Keratinocyte (primary cell): ENCODE results near the gene CCDC149. TPM values are rescaled to one million over a fixed set of nuclear protein-coding genes. Genes with fewer than 3 reads are reported as not detected.

ENCODE experiments used
- DNase-seq: peaks from one replicate; pipeline ENCODE4 v3.0.0-alpha.2; 2011; ENCODE audit warnings: low read depth, missing footprints, low spot score
- FAIRE-seq: peaks from 2 replicates; lab custom pipeline; 2011; peaks lifted over from hg19 to GRCh38; lab: Jason Lieb, UNC
- H2AFZ ChIP-seq: 2 replicates; pipeline ENCODE4 v1.6.0; 2012; ENCODE audit warnings: low read length, control low read depth, inconsistent platforms; ENCODE audit not compliant: control insufficient read depth
- H3K27ac ChIP-seq: 2 replicates; pipeline ENCODE4 v1.5.1; 2011; ENCODE audit warnings: low read length; ENCODE audit not compliant: control insufficient read depth, insufficient read depth
- H3K27me3 ChIP-seq: 3 replicates; pipeline ENCODE4 v1.6.0; 2011; ENCODE audit warnings: low read length; ENCODE audit not compliant: control insufficient read depth, insufficient read depth; ENCODE audit errors: extremely low read depth
- H3K36me3 ChIP-seq, 2 experiments: 2 replicates in 1 of 2; 3 replicates in 1 of 2; pipeline ENCODE4 v1.5.1; 2011; ENCODE audit warnings: low read length in 2 of 2, mild to moderate bottlenecking in 1 of 2; ENCODE audit not compliant: control insufficient read depth in 2 of 2, insufficient read depth in 2 of 2; ENCODE audit errors: extremely low read depth in 1 of 2
- H3K4me1 ChIP-seq: 3 replicates; pipeline ENCODE4 v1.5.1; 2011; ENCODE audit warnings: low read length; ENCODE audit not compliant: control insufficient read depth, insufficient read depth; ENCODE audit errors: extremely low read depth
- H3K4me2 ChIP-seq: 3 replicates; pipeline ENCODE4 v1.6.0; 2011; ENCODE audit warnings: low read depth, low read length; ENCODE audit not compliant: control insufficient read depth, insufficient read depth; ENCODE audit errors: extremely low read depth
- H3K4me3 ChIP-seq, 3 experiments: fragments of 200-600 bp in 1 of 3; sonication (generic) in 1 of 3; 2 replicates in 2 of 3; 3 replicates in 1 of 3; pipeline ENCODE4 v1.5.1; 2011 to 2016; ENCODE audit warnings: low read length in 3 of 3, mild to moderate bottlenecking in 3 of 3, control low read depth in 2 of 3, inconsistent platforms in 1 of 3, low read depth in 1 of 3, mixed read lengths in 1 of 3, mixed run types in 1 of 3, moderate library complexity in 1 of 3; ENCODE audit not compliant: control insufficient read depth in 2 of 3, insufficient read depth in 2 of 3; ENCODE audit errors: extremely low read depth in 1 of 3
- H3K79me2 ChIP-seq: 2 replicates; pipeline ENCODE4 v1.6.0; 2012; ENCODE audit warnings: low read length; ENCODE audit not compliant: control insufficient read depth, insufficient read depth
- H3K9ac ChIP-seq: 3 replicates; pipeline ENCODE4 v1.6.0; 2011; ENCODE audit warnings: low read length; ENCODE audit not compliant: control insufficient read depth, insufficient read depth; ENCODE audit errors: extremely low read depth
- H3K9me1 ChIP-seq: 3 replicates; pipeline ENCODE4 v1.6.0; 2011; ENCODE audit warnings: low read length; ENCODE audit not compliant: control insufficient read depth, insufficient read depth; ENCODE audit errors: extremely low read depth
- H3K9me3 ChIP-seq: 2 replicates; pipeline ENCODE4 v1.5.1; 2012; ENCODE audit warnings: low read depth, low read length; ENCODE audit not compliant: control insufficient read depth
- H4K20me1 ChIP-seq: 3 replicates; pipeline ENCODE4 v1.6.0; 2011; ENCODE audit warnings: low read length; ENCODE audit not compliant: control insufficient read depth, insufficient read depth; ENCODE audit errors: extremely low read depth
- EZH2 ChIP-seq: IDR thresholded peaks from one replicate; pipeline ENCODE4 v1.6.1; 2012; ENCODE audit warnings: inconsistent platforms, mild to moderate bottlenecking, low read length, moderate library complexity
- dilution Hi-C: fragments of 300-500 bp; cut with MboI; formaldehyde crosslinking; loops from one replicate; pipeline ENCODE4 v1.7.0; 2020; ENCODE audit warnings: low sequenced_read_pairs; ENCODE audit not compliant: extremely low pct_ligation_motif_present
- polyA plus RNA-seq, 5 experiments: library from polyadenylated mRNA; depleted of rRNA in 3 of 5; stranded (reverse) in 3 of 5; stranded (forward) in 1 of 5; unstranded in 1 of 5; fragments of >200 nt; gene quantifications; 1 replicate in 1 of 5; 2 replicates in 3 of 5; 3 replicates in 1 of 5; pipeline versions ENCODE4 v1.2.1 to v1.2.3, GENCODE V29; 2011 to 2012; ENCODE audit warnings: missing spikeins in 2 of 5, low read depth in 1 of 5, low replicate concordance in 1 of 5
- TF ChIP-seq, protein P1 (sequence below), 3 experiments: IDR thresholded peaks in 1 of 3; conservative IDR thresholded peaks in 1 of 3; optimal IDR thresholded peaks in 1 of 3; 2 replicates in 2 of 3; 3 replicates in 1 of 3; pipeline versions ENCODE3 to v1.5.1; 2011; ENCODE audit warnings: low read length in 3 of 3, mild to moderate bottlenecking in 3 of 3, moderate library complexity in 2 of 3, control low read depth in 1 of 3, inconsistent platforms in 1 of 3; ENCODE audit not compliant: insufficient read depth in 2 of 3; ENCODE audit errors: extremely low read depth in 1 of 3

CCDC149 gene
- polyA plus RNA-seq, 1 donor (not counting 4 experiments of a cell fraction or from before 2014, with no cell fraction given), result 2.1 TPM

DNA sequence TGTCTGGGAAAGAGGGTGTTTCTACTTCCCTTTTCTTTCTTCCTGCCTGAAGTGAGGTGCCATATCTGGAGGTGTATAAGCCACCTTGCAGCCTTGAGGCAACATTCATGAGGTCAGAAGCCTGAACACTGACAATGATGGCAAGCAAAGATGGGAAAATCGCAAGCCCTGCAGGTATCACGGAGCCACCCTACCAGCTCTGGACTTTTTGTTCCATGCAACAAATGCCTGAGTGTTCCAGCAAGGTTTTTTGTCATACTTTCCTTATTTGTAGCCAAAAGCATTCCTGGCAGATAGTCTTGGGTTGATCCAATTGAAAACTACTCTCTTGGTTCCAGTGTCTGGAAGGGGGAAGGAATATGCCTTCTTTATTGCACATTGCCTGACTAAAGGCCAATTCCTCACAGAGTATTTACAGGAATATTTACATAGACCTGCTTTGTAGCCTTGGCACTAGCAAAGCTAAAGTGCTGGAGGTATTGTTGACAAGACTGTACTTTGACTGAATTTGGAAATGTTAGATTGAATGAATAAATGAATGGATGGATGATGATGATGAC lies 131.8 kb downstream of the CCDC149 start:
- Histone ChIP-seq H3K27ac (no peak overlapping the region), H3K79me2 (no peaks in the 10 kb centered on the region), H2AFZ (no peak overlapping the region), H3K4me1 (no peaks in the 10 kb centered on the region), H3K4me3 (no peak overlapping the region), H4K20me1 (no peaks in the 10 kb centered on the region), H3K27me3 (no peaks in the 10 kb centered on the region), H3K36me3 (no peaks in the 10 kb centered on the region), H3K9ac (no peak overlapping the region), H3K9me1 (no peaks in the 10 kb centered on the region), H3K4me2 (no peak overlapping the region), H3K9me3 (no peaks in the 10 kb centered on the region)
- DNase-seq, result no peak
- FAIRE-seq, result no peak
- dilution Hi-C loops, result no loop called here
- no peak for TF ChIP-seq EZH2
- TF ChIP-seq, protein P1, sequence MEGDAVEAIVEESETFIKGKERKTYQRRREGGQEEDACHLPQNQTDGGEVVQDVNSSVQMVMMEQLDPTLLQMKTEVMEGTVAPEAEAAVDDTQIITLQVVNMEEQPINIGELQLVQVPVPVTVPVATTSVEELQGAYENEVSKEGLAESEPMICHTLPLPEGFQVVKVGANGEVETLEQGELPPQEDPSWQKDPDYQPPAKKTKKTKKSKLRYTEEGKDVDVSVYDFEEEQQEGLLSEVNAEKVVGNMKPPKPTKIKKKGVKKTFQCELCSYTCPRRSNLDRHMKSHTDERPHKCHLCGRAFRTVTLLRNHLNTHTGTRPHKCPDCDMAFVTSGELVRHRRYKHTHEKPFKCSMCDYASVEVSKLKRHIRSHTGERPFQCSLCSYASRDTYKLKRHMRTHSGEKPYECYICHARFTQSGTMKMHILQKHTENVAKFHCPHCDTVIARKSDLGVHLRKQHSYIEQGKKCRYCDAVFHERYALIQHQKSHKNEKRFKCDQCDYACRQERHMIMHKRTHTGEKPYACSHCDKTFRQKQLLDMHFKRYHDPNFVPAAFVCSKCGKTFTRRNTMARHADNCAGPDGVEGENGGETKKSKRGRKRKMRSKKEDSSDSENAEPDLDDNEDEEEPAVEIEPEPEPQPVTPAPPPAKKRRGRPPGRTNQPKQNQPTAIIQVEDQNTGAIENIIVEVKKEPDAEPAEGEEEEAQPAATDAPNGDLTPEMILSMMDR (optimal IDR thresholded peaks at IDR 0.05 in 1 of 3, IDR thresholded peaks at IDR 0.05 in 1 of 3, conservative IDR thresholded peaks at IDR 0.05 in 1 of 3; ENCODE audit: extremely low read depth in 1 of 3, insufficient read depth in 2 of 3, low read length in 3 of 3), result no peak

DNA sequence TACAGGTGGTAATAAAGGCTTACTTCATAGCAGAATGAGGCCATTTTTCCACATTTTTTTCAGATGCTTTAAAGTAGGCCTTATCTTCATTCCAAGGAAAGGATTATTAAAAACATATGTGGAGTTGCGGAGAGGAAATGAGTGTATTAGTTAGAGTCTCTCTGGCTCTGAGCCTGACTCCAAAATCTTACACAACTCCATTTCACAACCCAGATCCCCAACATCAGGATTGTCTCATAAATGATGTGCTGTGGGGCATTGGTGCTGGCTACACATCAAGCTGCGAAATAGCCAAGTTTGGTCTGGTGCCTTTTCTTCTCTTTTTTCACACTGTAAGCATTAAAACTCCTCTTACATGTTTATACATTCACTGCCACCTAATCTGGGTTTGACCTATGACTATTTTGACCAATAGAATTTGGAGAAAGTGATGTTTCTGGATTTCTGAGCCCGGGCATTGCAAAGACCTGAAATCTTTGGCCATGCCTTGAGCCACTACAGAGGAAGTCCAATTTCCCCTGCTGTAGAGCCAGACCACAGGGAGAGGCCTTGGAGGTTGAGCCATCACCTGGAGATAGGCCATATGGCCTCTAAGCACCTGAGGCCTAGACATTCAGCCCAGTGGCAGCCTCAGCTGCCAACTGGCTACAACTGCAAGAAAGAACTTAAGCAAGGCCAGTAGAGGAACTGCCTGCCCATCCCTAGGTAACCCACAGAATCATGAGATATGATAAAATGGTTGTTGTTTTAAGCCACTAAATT lies 134.2 kb downstream of the CCDC149 start:
- Histone ChIP-seq H3K9ac (no peak overlapping the region), H3K4me2 (no peak overlapping the region), H3K9me3 (no peaks in the 10 kb centered on the region), H3K9me1 (no peaks in the 10 kb centered on the region), H3K4me3 (no peak overlapping the region), H3K27ac (no peak overlapping the region), H3K36me3 (no peaks in the 10 kb centered on the region), H2AFZ (no peak overlapping the region), H3K79me2 (no peaks in the 10 kb centered on the region), H4K20me1 (no peaks in the 10 kb centered on the region), H3K27me3 (no peaks in the 10 kb centered on the region), H3K4me1 (peaks cover 2% of the 10 kb centered on the region)
- no peak for FAIRE-seq
- dilution Hi-C loops, result no loop called here
- no peak for DNase-seq
- TF ChIP-seq EZH2, result no peak
- TF ChIP-seq, protein P1 (optimal IDR thresholded peaks at IDR 0.05 in 1 of 3, IDR thresholded peaks at IDR 0.05 in 1 of 3, conservative IDR thresholded peaks at IDR 0.05 in 1 of 3; ENCODE audit: extremely low read depth in 1 of 3, insufficient read depth in 2 of 3, low read length in 3 of 3), result no peak
